Body of pancreas (tissue), 4 donors: Measurements from ENCODE around the gene KCNAB1.

ENCODE experiments used
- POLR2A ChIP-seq, 3 donors: fragments of 450-650 bp; IDR thresholded peaks; one replicate each; pipeline ENCODE4 v1.6.1; 2016; ENCODE audit warnings: antibody characterized with exemption in 3 of 3, mild to moderate bottlenecking in 2 of 3
- TF ChIP-seq, protein P1 (sequence below), 7 experiments: fragments of 450-650 bp in 4 of 7; fragments of 200-600 bp in 3 of 7; sonication (generic) in 3 of 7; IDR thresholded peaks; one replicate each; pipeline ENCODE4 v1.5.1; 2016 to 2019; ENCODE audit warnings: antibody characterized with exemption in 7 of 7

DNA sequence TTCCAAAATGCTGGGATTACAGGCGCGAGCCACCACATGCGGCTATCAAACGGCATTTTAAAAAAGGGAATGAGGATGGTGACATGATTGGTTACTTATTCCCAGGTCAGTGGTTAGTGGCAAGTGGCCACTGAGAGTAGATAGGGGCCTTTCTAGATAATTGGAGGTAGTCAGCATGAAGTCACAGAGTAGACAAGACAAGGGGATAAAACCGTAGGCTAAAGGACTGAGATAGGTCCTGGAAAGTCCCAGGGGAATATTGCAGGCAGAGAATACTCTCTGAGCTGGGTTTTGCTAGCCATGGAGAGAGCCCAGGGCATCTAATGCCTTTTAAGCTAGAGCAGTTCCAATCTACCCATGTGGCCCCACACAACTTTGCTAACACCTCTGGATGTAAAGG lies 52.2 kb downstream of the KCNAB1 start:
- no peak for TF ChIP-seq POLR2A (IDR thresholded peaks at IDR 0.05)
- TF ChIP-seq, protein P1, sequence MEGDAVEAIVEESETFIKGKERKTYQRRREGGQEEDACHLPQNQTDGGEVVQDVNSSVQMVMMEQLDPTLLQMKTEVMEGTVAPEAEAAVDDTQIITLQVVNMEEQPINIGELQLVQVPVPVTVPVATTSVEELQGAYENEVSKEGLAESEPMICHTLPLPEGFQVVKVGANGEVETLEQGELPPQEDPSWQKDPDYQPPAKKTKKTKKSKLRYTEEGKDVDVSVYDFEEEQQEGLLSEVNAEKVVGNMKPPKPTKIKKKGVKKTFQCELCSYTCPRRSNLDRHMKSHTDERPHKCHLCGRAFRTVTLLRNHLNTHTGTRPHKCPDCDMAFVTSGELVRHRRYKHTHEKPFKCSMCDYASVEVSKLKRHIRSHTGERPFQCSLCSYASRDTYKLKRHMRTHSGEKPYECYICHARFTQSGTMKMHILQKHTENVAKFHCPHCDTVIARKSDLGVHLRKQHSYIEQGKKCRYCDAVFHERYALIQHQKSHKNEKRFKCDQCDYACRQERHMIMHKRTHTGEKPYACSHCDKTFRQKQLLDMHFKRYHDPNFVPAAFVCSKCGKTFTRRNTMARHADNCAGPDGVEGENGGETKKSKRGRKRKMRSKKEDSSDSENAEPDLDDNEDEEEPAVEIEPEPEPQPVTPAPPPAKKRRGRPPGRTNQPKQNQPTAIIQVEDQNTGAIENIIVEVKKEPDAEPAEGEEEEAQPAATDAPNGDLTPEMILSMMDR (IDR thresholded peaks at IDR 0.05) = no peak
